ENCODE measurements around the gene FBXO30.

The FBXO30 gene

DNA sequence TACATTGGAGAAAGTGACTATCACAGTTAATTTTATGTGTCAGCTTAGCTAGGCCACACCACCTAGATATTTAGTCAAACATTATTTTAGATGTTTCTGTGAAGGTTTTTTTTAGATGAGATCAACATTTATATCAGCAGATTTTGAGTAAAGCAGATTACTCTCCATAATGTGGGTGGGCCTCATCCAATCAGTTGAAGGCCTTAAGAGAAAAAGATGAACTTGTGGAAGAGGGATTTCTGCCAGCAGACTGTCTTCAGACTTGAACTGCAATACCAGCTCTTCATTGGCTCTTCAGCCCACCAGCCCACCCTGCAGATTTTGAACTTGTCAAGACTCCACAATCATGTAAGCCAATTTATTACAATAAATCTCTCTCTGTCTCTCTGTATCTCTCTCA lies 25.1 kb upstream of the FBXO30 start:
- DNase-seq = no peak
- no peak for TF ChIP-seq EZH2 (optimal IDR thresholded peaks at IDR 0.05; ENCODE audit: low read depth, low read length)
- no peak for TF ChIP-seq EZH2phosphoT487 (IDR thresholded peaks at IDR 0.05; ENCODE audit: low read length)
- TF ChIP-seq, protein P1, sequence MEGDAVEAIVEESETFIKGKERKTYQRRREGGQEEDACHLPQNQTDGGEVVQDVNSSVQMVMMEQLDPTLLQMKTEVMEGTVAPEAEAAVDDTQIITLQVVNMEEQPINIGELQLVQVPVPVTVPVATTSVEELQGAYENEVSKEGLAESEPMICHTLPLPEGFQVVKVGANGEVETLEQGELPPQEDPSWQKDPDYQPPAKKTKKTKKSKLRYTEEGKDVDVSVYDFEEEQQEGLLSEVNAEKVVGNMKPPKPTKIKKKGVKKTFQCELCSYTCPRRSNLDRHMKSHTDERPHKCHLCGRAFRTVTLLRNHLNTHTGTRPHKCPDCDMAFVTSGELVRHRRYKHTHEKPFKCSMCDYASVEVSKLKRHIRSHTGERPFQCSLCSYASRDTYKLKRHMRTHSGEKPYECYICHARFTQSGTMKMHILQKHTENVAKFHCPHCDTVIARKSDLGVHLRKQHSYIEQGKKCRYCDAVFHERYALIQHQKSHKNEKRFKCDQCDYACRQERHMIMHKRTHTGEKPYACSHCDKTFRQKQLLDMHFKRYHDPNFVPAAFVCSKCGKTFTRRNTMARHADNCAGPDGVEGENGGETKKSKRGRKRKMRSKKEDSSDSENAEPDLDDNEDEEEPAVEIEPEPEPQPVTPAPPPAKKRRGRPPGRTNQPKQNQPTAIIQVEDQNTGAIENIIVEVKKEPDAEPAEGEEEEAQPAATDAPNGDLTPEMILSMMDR (IDR thresholded peaks at IDR 0.05; ENCODE audit: low read length) = no peak
- H3K27ac ChIP-seq (ENCODE audit: low read length) = no peak overlapping the region
- no peak overlapping the region for H3K9ac ChIP-seq (ENCODE audit: low read length)
- no peaks in the 10 kb centered on the region for H4K20me1 ChIP-seq (ENCODE audit: insufficient read depth, low read length)
- no peak overlapping the region for H2AFZ ChIP-seq (ENCODE audit: low read length)
- H3K9me3 ChIP-seq (replicated peaks; ENCODE audit: insufficient read depth, low read length) = no peaks in the 10 kb centered on the region
- H3K36me3 ChIP-seq (replicated peaks; ENCODE audit: insufficient read depth, low read length) = no peaks in the 10 kb centered on the region
- no peaks in the 10 kb centered on the region for H3K79me2 ChIP-seq (ENCODE audit: low read length)
- no peak overlapping the region for H3K4me2 ChIP-seq (ENCODE audit: low read depth, low read length)
- H3K27me3 ChIP-seq (replicated peaks; ENCODE audit: insufficient read depth, low read length) = no peaks in the 10 kb centered on the region
- no peaks in the 10 kb centered on the region for H3K9me2 ChIP-seq (replicated peaks; ENCODE audit: insufficient read depth, low read length)
- no peaks in the 10 kb centered on the region for H3F3A ChIP-seq (ENCODE audit: insufficient read depth, low read length)
- H3K4me1 ChIP-seq (ENCODE audit: low read length) = no peaks in the 10 kb centered on the region
- H3K4me3 ChIP-seq (ENCODE audit: low read length) = no peak overlapping the region

DNA sequence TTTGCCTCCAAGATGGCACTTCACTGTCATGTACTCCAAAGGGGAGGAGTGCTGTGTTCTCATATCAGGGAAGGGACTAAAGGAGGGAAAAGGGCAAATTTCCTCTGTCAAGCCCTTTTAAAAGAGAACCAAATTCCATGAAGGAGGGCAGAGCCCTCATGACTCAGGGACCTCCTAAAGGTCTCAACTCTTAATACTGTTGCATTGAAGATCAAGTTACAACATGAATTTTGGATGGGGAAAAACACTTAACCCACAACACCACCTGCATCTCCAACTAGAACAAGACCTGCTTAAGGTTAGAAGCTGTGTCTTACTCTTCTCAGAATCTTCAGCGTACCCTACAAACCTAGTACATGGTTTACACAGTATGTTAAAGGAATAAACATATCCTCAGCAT lies 23.7 kb upstream of the FBXO30 start:
- H3K9ac ChIP-seq (ENCODE audit: low read length) = no peak overlapping the region
- H3K9me3 ChIP-seq (replicated peaks; ENCODE audit: insufficient read depth, low read length) = no peaks in the 10 kb centered on the region
- H3K4me3 ChIP-seq (ENCODE audit: low read length) = no peak overlapping the region
- H4K20me1 ChIP-seq (ENCODE audit: insufficient read depth, low read length) = no peaks in the 10 kb centered on the region
- TF ChIP-seq, protein P1 (IDR thresholded peaks at IDR 0.05; ENCODE audit: low read length) = no peak
- TF ChIP-seq EZH2 (optimal IDR thresholded peaks at IDR 0.05; ENCODE audit: low read depth, low read length) (no peak), EZH2phosphoT487 (IDR thresholded peaks at IDR 0.05; ENCODE audit: low read length) (no peak)
- H3K79me2 ChIP-seq (ENCODE audit: low read length) = no peaks in the 10 kb centered on the region
- no peak overlapping the region for H3K4me2 ChIP-seq (ENCODE audit: low read depth, low read length)
- H2AFZ ChIP-seq (ENCODE audit: low read length) = no peak overlapping the region
- DNase-seq = no peak
- H3K27me3 ChIP-seq (replicated peaks; ENCODE audit: insufficient read depth, low read length) = no peaks in the 10 kb centered on the region
- H3K4me1 ChIP-seq (ENCODE audit: low read length) = no peaks in the 10 kb centered on the region
- H3K27ac ChIP-seq (ENCODE audit: low read length) = no peak overlapping the region
- H3K36me3 ChIP-seq (replicated peaks; ENCODE audit: insufficient read depth, low read length) = no peaks in the 10 kb centered on the region
- no peaks in the 10 kb centered on the region for H3F3A ChIP-seq (ENCODE audit: insufficient read depth, low read length)
- no peaks in the 10 kb centered on the region for H3K9me2 ChIP-seq (replicated peaks; ENCODE audit: insufficient read depth, low read length)

DNA sequence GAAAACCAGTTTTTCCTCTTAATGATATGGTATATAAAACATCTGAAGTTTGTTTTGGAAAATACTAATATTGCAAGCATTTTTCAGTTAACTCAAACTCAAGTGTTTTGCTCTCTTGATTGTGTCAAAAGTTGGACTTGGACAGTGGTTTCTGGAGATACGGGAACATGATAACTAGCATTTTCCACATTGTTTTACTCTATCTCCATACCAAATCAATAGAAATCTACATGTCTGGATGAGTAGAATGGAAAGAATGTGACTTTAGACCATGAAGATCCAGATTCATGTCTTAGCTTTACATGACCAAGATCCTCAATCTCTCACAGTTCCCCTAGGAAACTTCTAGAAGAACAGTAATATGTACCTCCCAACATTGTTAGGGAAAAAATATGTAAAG lies 22.2 kb upstream of the FBXO30 start:
- TF ChIP-seq, protein P1 (IDR thresholded peaks at IDR 0.05; ENCODE audit: low read length) = no peak
- TF ChIP-seq EZH2phosphoT487 (IDR thresholded peaks at IDR 0.05; ENCODE audit: low read length) (no peak), EZH2 (optimal IDR thresholded peaks at IDR 0.05; ENCODE audit: low read depth, low read length) (no peak)
- Histone ChIP-seq H3K27me3 (replicated peaks; ENCODE audit: insufficient read depth, low read length) (no peaks in the 10 kb centered on the region), H3K36me3 (replicated peaks; ENCODE audit: insufficient read depth, low read length) (no peaks in the 10 kb centered on the region), H3K79me2 (ENCODE audit: low read length) (no peaks in the 10 kb centered on the region), H3K9me2 (replicated peaks; ENCODE audit: insufficient read depth, low read length) (no peaks in the 10 kb centered on the region), H3F3A (ENCODE audit: insufficient read depth, low read length) (no peaks in the 10 kb centered on the region), H3K4me1 (ENCODE audit: low read length) (no peaks in the 10 kb centered on the region), H3K9ac (ENCODE audit: low read length) (no peak overlapping the region), H3K27ac (ENCODE audit: low read length) (no peak overlapping the region), H4K20me1 (ENCODE audit: insufficient read depth, low read length) (no peaks in the 10 kb centered on the region), H3K4me3 (ENCODE audit: low read length) (no peak overlapping the region), H3K9me3 (replicated peaks; ENCODE audit: insufficient read depth, low read length) (no peaks in the 10 kb centered on the region), H2AFZ (ENCODE audit: low read length) (no peak overlapping the region), H3K4me2 (ENCODE audit: low read depth, low read length) (no peak overlapping the region)
- DNase-seq = no peak
